ENCODE measurements around the gene AFF2.
A peak's percentile ranks its signal among the peaks of the same experiment; 100 is the strongest.
"Not testable (repeated sequence)": the region's sequence is repeated elsewhere in the genome, so short reads cannot be mapped to it uniquely, and the experiment has no call there.

AFF2 gene

GRCh38 chrX:148874636-148875246 is 374.3 kb downstream of the AFF2 start:
- Histone ChIP-seq H3K27ac (ENCODE audit: low read depth, low read length, severe bottlenecking) (no peak overlapping the region), H3K9me3 (ENCODE audit: control insufficient read depth, low read length) (no peaks in the 10 kb centered on the region), H3K4me1 (ENCODE audit: control insufficient read depth, insufficient read depth, low read length, poor library complexity, severe bottlenecking) (no peaks in the 10 kb centered on the region), H3K36me3 (ENCODE audit: control insufficient read depth, insufficient read depth, low read length) (no peaks in the 10 kb centered on the region), H3K4me3 (ENCODE audit: extremely low read depth, insufficient read depth, low read length, poor library complexity, severe bottlenecking) (no peak overlapping the region)
- WGBS, 2 experiments (ENCODE audit: insufficient coverage in 2 of 2) = 82% methylated on average over 2 of the region's 3 CpGs; no CpG with 5 or more reads in 1 of the 2 experiments

- H3K4me1 ChIP-seq (ENCODE audit: control insufficient read depth, insufficient read depth, low read length, poor library complexity, severe bottlenecking) = no peaks in the 10 kb centered on the region
- WGBS, 2 experiments (ENCODE audit: insufficient coverage in 2 of 2) = 100% methylated on average over 1 of the region's 5 CpGs; no CpG with 5 or more reads in 1 of the 2 experiments
- no peaks in the 10 kb centered on the region for H3K9me3 ChIP-seq (ENCODE audit: control insufficient read depth, low read length)
- peak overlapping the region; percentile 85 for H3K27ac ChIP-seq (ENCODE audit: low read depth, low read length, severe bottlenecking)
- no peak overlapping the region for H3K4me3 ChIP-seq (ENCODE audit: extremely low read depth, insufficient read depth, low read length, poor library complexity, severe bottlenecking)
- no peaks in the 10 kb centered on the region for H3K36me3 ChIP-seq (ENCODE audit: control insufficient read depth, insufficient read depth, low read length)
Observed at GRCh38 chrX:148878371-148878770, 378.0 kb downstream of the AFF2 start.

GRCh38 chrX:148885203-148885602 is 384.8 kb downstream of the AFF2 start:
- Histone ChIP-seq H3K4me1 (ENCODE audit: control insufficient read depth, insufficient read depth, low read length, poor library complexity, severe bottlenecking) (no peaks in the 10 kb centered on the region), H3K4me3 (ENCODE audit: extremely low read depth, insufficient read depth, low read length, poor library complexity, severe bottlenecking) (no peak overlapping the region), H3K36me3 (ENCODE audit: control insufficient read depth, insufficient read depth, low read length) (no peaks in the 10 kb centered on the region), H3K9me3 (ENCODE audit: control insufficient read depth, low read length) (no peaks in the 10 kb centered on the region), H3K27ac (ENCODE audit: low read depth, low read length, severe bottlenecking) (no peak overlapping the region)
- WGBS, 2 experiments (ENCODE audit: insufficient coverage in 2 of 2) = no CpG with 5 or more reads among the region's 3 CpGs

GRCh38 chrX:148893395-148893794 is 393.0 kb downstream of the AFF2 start:
- peaks cover 3% of the 10 kb centered on the region for H3K4me1 ChIP-seq (ENCODE audit: control insufficient read depth, insufficient read depth, low read length, poor library complexity, severe bottlenecking)
- H3K4me3 ChIP-seq (ENCODE audit: extremely low read depth, insufficient read depth, low read length, poor library complexity, severe bottlenecking) = no peak overlapping the region
- no peaks in the 10 kb centered on the region for H3K36me3 ChIP-seq (ENCODE audit: control insufficient read depth, insufficient read depth, low read length)
- no peak overlapping the region for H3K27ac ChIP-seq (ENCODE audit: low read depth, low read length, severe bottlenecking)
- H3K9me3 ChIP-seq (ENCODE audit: control insufficient read depth, low read length) = no peaks in the 10 kb centered on the region

GRCh38 chrX:148902581-148902980 is 402.2 kb downstream of the AFF2 start:
- Histone ChIP-seq H3K4me1 (ENCODE audit: control insufficient read depth, insufficient read depth, low read length, poor library complexity, severe bottlenecking) (no peaks in the 10 kb centered on the region), H3K9me3 (ENCODE audit: control insufficient read depth, low read length) (no peaks in the 10 kb centered on the region), H3K36me3 (ENCODE audit: control insufficient read depth, insufficient read depth, low read length) (no peaks in the 10 kb centered on the region), H3K4me3 (ENCODE audit: extremely low read depth, insufficient read depth, low read length, poor library complexity, severe bottlenecking) (no peak overlapping the region), H3K27ac (ENCODE audit: low read depth, low read length, severe bottlenecking) (no peak overlapping the region)

GRCh38 chrX:148903176-148903575 is 402.8 kb downstream of the AFF2 start:
- no peak overlapping the region for H3K27ac ChIP-seq (ENCODE audit: low read depth, low read length, severe bottlenecking)
- no peak overlapping the region for H3K4me3 ChIP-seq (ENCODE audit: extremely low read depth, insufficient read depth, low read length, poor library complexity, severe bottlenecking)
- H3K9me3 ChIP-seq (ENCODE audit: control insufficient read depth, low read length) = no peaks in the 10 kb centered on the region
- no CpG with 5 or more reads among the region's 3 CpGs for WGBS, 2 experiments (ENCODE audit: insufficient coverage in 2 of 2)
- H3K4me1 ChIP-seq (ENCODE audit: control insufficient read depth, insufficient read depth, low read length, poor library complexity, severe bottlenecking) = no peaks in the 10 kb centered on the region
- no peaks in the 10 kb centered on the region for H3K36me3 ChIP-seq (ENCODE audit: control insufficient read depth, insufficient read depth, low read length)

GRCh38 chrX:148904421-148905111 is 404.1 kb downstream of the AFF2 start:
- H3K36me3 ChIP-seq (ENCODE audit: control insufficient read depth, insufficient read depth, low read length) = no peaks in the 10 kb centered on the region
- no peaks in the 10 kb centered on the region for H3K4me1 ChIP-seq (ENCODE audit: control insufficient read depth, insufficient read depth, low read length, poor library complexity, severe bottlenecking)
- H3K4me3 ChIP-seq (ENCODE audit: extremely low read depth, insufficient read depth, low read length, poor library complexity, severe bottlenecking) = no peak overlapping the region
- no peak overlapping the region for H3K27ac ChIP-seq (ENCODE audit: low read depth, low read length, severe bottlenecking)
- no peaks in the 10 kb centered on the region for H3K9me3 ChIP-seq (ENCODE audit: control insufficient read depth, low read length)
- WGBS, 2 experiments (ENCODE audit: insufficient coverage in 2 of 2) = no CpG with 5 or more reads among the region's 3 CpGs

- Histone ChIP-seq H3K4me1 (ENCODE audit: control insufficient read depth, insufficient read depth, low read length, poor library complexity, severe bottlenecking) (no peaks in the 10 kb centered on the region), H3K9me3 (ENCODE audit: control insufficient read depth, low read length) (no peaks in the 10 kb centered on the region), H3K27ac (ENCODE audit: low read depth, low read length, severe bottlenecking) (no peak overlapping the region), H3K36me3 (ENCODE audit: control insufficient read depth, insufficient read depth, low read length) (no peaks in the 10 kb centered on the region), H3K4me3 (ENCODE audit: extremely low read depth, insufficient read depth, low read length, poor library complexity, severe bottlenecking) (no peak overlapping the region)
- 20% methylated on average over 1 of the region's 5 CpGs; no CpG with 5 or more reads in 1 of the 2 experiments for WGBS, 2 experiments (ENCODE audit: insufficient coverage in 2 of 2)
Observed at GRCh38 chrX:148905400-148905799, 405.0 kb downstream of the AFF2 start.

- not testable (repeated sequence) for H3K27ac ChIP-seq (ENCODE audit: low read depth, low read length, severe bottlenecking); H3K36me3 ChIP-seq (ENCODE audit: control insufficient read depth, insufficient read depth, low read length); H3K9me3 ChIP-seq (ENCODE audit: control insufficient read depth, low read length); H3K4me1 ChIP-seq (ENCODE audit: control insufficient read depth, insufficient read depth, low read length, poor library complexity, severe bottlenecking); H3K4me3 ChIP-seq (ENCODE audit: extremely low read depth, insufficient read depth, low read length, poor library complexity, severe bottlenecking)
- 92 to 100% methylated on average over 4 to 6 of the region's 11 CpGs for WGBS, 2 experiments (ENCODE audit: insufficient coverage in 2 of 2)
Observed at GRCh38 chrX:148906628-148907027, 406.2 kb downstream of the AFF2 start.

- H3K27ac ChIP-seq (ENCODE audit: low read depth, low read length, severe bottlenecking) = no peak overlapping the region
- no peak overlapping the region for H3K4me3 ChIP-seq (ENCODE audit: extremely low read depth, insufficient read depth, low read length, poor library complexity, severe bottlenecking)
Observed at GRCh38 chrX:148909758-148910157, 409.3 kb downstream of the AFF2 start.

GRCh38 chrX:148913971-148914370 is 413.6 kb downstream of the AFF2 start:
- Histone ChIP-seq H3K4me1 (ENCODE audit: control insufficient read depth, insufficient read depth, low read length, poor library complexity, severe bottlenecking) (peaks cover 14% of the 10 kb centered on the region), H3K4me3 (ENCODE audit: extremely low read depth, insufficient read depth, low read length, poor library complexity, severe bottlenecking) (no peak overlapping the region), H3K27ac (ENCODE audit: low read depth, low read length, severe bottlenecking) (no peak overlapping the region), H3K36me3 (ENCODE audit: control insufficient read depth, insufficient read depth, low read length) (no peaks in the 10 kb centered on the region), H3K9me3 (ENCODE audit: control insufficient read depth, low read length) (no peaks in the 10 kb centered on the region)
- no CpG with 5 or more reads among the region's 3 CpGs for WGBS, 2 experiments (ENCODE audit: insufficient coverage in 2 of 2)

More at GRCh38 chrX:148909758-148910157, 409.3 kb downstream of the AFF2 start:
- Histone ChIP-seq H3K36me3 (ENCODE audit: control insufficient read depth, insufficient read depth, low read length) (no peaks in the 10 kb centered on the region), H3K4me1 (ENCODE audit: control insufficient read depth, insufficient read depth, low read length, poor library complexity, severe bottlenecking) (peaks cover 8% of the 10 kb centered on the region), H3K9me3 (ENCODE audit: control insufficient read depth, low read length) (no peaks in the 10 kb centered on the region)
